Vagina (tissue), 2 donors: ENCODE results near the gene LIPE.
A peak's percentile ranks its signal among the peaks of the same experiment; 100 is the strongest.

Experiments
- CTCF ChIP-seq, 3 experiments: fragments of 450-650 bp in 2 of 3; fragments of 200-600 bp in 1 of 3; sonication (generic) in 1 of 3; IDR thresholded peaks; one replicate each; pipeline ENCODE4 v1.5.1; 2017 to 2019; ENCODE audit warnings: antibody characterized with exemption in 3 of 3, mild to moderate bottlenecking in 2 of 3, moderate library complexity in 2 of 3
- POLR2AphosphoS5 ChIP-seq, 2 donors: sonication (generic); formaldehyde crosslinking; IDR thresholded peaks; one replicate each; pipeline ENCODE4 v1.9.0; 2017; ENCODE audit warnings: antibody characterized with exemption in 2 of 2, mild to moderate bottlenecking in 2 of 2, low read depth in 1 of 2; ENCODE audit not compliant: insufficient read depth in 1 of 2

DNA sequence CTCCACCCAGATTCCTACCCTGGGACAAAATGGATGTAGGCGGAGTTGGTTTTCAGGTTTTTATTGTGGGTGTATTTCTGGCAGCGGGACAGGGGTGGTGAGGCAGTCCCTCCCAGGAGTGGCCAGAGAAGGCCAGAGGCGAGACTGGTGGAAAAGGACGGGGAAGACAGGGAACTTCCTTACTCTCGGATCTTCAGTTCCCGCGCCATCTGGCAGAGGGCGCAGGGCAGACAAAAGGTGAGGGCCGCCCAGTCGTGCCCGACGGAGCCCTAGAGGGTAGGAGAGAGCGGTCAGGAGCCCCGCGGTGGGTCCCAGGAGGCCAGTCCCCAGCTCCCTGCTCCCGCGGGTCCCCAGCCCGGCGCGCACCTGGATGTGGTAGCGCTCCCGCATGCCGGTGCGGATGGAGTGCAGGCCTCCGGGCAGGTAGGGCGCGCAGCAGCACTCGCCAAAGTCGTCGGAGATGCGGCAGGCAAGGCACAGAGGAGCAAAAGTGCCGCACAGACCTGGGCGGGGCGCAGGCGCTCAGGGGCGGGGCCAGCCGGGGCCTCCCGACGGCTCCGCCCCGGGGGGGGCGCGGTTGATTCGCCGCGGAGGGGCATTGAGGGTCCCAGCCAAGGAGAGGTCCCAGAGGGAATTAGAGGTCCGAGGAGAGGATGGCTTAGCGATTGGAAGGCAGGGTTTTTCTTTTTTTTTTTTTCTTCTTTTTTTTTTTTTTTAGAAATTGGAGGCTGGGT lies 40.0 kb downstream of the LIPE start:
- TF ChIP-seq CTCF (IDR thresholded peaks at IDR 0.05), result peak in 1 of 3 experiments; percentile 19
- peak; percentile 25 to 63 for TF ChIP-seq POLR2AphosphoS5 (IDR thresholded peaks at IDR 0.05; ENCODE audit: insufficient read depth in 1 of 2, low read depth in 1 of 2)
